WERI-Rb-1 (cell line): ENCODE results near the gene CRBN.

Experiments
- DNase-seq: peaks from one replicate; pipeline ENCODE4 v3.0.0-alpha.2; 2020
- H3K27ac ChIP-seq: fragments of 250-450 bp; sonication (Bioruptor Pico); 2 replicates; pipeline ENCODE4 v1.5.1; 2020; ENCODE audit warnings: mild to moderate bottlenecking, moderate library complexity
- H3K27me3 ChIP-seq: fragments of 250-450 bp; sonication (Bioruptor Pico); 2 replicates; pipeline ENCODE4 v1.5.1; 2021; ENCODE audit warnings: mild to moderate bottlenecking, low read depth, moderate library complexity; ENCODE audit not compliant: insufficient read depth, severe bottlenecking
- H3K36me3 ChIP-seq: fragments of 250-450 bp; sonication (Bioruptor Pico); 2 replicates; pipeline ENCODE4 v1.5.1; 2020; ENCODE audit warnings: mild to moderate bottlenecking, moderate library complexity
- H3K4me3 ChIP-seq: 2 replicates; pipeline ENCODE4 v1.5.1; 2011; ENCODE audit warnings: low read depth, mild to moderate bottlenecking, control low read depth, low read length
- H3K9me3 ChIP-seq: fragments of 250-450 bp; sonication (Bioruptor Pico); 2 replicates; pipeline ENCODE4 v1.5.1; 2021; ENCODE audit warnings: mild to moderate bottlenecking, moderate library complexity; ENCODE audit not compliant: severe bottlenecking
- CTCF ChIP-seq: IDR thresholded peaks from 2 replicates; pipeline ENCODE4 v1.5.1; 2011; ENCODE audit warnings: low read depth, mild to moderate bottlenecking, control low read depth, inconsistent platforms, low read length

Gene CRBN

GRCh38 chr3:3179407-3180094 lies at the start of gene CRBN:
TSS of gene CRBN (minus strand) at chr3:3179691. CDS start at chr3:3179687, 4 bp downstream.
- H3K4me3 ChIP-seq, result peak within 1 kb of the TSS; percentile 85
- no peaks in the 10 kb centered on the region for H3K27me3 ChIP-seq
- peak within 1 kb of the TSS; percentile 83 for H3K27ac ChIP-seq
- peak; percentile 87 for DNase-seq
- H3K9me3 ChIP-seq, result no peaks in the 10 kb centered on the region
- H3K36me3 ChIP-seq, result peaks cover 2% of the 10 kb centered on the region
- peak; percentile 96 for TF ChIP-seq CTCF

GRCh38 chr3:3227640-3228039 lies 48.1 kb upstream of the CRBN start:
- Histone ChIP-seq H3K27me3 (no peaks in the 10 kb centered on the region), H3K36me3 (no peaks in the 10 kb centered on the region), H3K4me3 (no peak overlapping the region), H3K27ac (no peak overlapping the region), H3K9me3 (no peaks in the 10 kb centered on the region)
- TF ChIP-seq CTCF, result no peak
- DNase-seq, result no peak

- no peaks in the 10 kb centered on the region for H3K27me3 ChIP-seq
- no peak for DNase-seq
- TF ChIP-seq CTCF, result no peak
- no peaks in the 10 kb centered on the region for H3K9me3 ChIP-seq
- H3K4me3 ChIP-seq, result no peak overlapping the region
- H3K36me3 ChIP-seq, result no peaks in the 10 kb centered on the region
- H3K27ac ChIP-seq, result no peak overlapping the region
These were observed 42.0 kb upstream of the CRBN start for GRCh38 chr3:3221528-3221927.

GRCh38 chr3:3216401-3216800 lies 36.9 kb upstream of the CRBN start:
- H3K4me3 ChIP-seq, result no peak overlapping the region
- no peaks in the 10 kb centered on the region for H3K36me3 ChIP-seq
- TF ChIP-seq CTCF, result no peak
- DNase-seq, result no peak
- H3K27ac ChIP-seq, result no peak overlapping the region
- H3K27me3 ChIP-seq, result no peaks in the 10 kb centered on the region
- H3K9me3 ChIP-seq, result no peaks in the 10 kb centered on the region

GRCh38 chr3:3212781-3213440 lies 33.4 kb upstream of the CRBN start:
- Histone ChIP-seq H3K4me3 (no peak overlapping the region), H3K9me3 (no peaks in the 10 kb centered on the region), H3K27ac (no peak overlapping the region), H3K27me3 (no peaks in the 10 kb centered on the region), H3K36me3 (no peaks in the 10 kb centered on the region)
- peak; percentile 24 for DNase-seq
- no peak for TF ChIP-seq CTCF
